Islet of Langerhans (tissue), 1 donor: ENCODE measurements around the gene IL17RB.

ENCODE experiments used
- FAIRE-seq: peaks from one replicate; lab custom pipeline; 2011; peaks lifted over from hg19 to GRCh38; lab: Jason Lieb, UNC

Gene IL17RB

GRCh38 chr3:53829605-53830004 lies 16.8 kb upstream of the IL17RB start:
- no peak for FAIRE-seq

- FAIRE-seq: no peak
Observed at GRCh38 chr3:53830944-53831343, 15.4 kb upstream of the IL17RB start.

DNA sequence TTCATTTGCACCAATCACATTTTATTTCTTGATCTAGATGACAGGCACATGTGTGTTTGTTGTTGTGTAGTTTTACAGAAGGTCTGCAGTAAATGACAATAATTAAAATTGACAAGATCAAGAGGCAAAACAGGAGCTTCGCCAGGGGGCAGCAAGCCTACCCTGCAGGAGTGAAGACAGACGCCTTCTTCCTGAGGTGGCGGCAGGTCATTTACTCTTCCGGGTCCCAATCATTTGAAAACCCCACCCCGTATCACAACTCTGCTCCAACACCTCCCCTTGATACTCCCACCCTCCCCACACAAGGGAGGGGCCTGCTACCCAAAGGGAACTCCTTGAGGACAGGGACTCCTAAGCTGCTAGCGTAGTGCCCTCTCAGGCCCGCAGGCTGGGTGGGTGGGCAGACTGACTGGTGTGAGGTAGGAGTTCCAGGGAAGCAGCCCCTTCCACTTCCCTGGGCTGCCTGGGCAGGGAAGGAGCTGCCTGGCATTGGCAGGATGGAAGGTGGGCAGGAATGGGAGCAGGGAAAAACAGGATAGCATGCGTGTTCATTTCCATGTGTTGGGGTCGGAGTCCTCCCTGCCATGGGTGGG lies 13.2 kb upstream of the IL17RB start:
- FAIRE-seq: no peak

DNA sequence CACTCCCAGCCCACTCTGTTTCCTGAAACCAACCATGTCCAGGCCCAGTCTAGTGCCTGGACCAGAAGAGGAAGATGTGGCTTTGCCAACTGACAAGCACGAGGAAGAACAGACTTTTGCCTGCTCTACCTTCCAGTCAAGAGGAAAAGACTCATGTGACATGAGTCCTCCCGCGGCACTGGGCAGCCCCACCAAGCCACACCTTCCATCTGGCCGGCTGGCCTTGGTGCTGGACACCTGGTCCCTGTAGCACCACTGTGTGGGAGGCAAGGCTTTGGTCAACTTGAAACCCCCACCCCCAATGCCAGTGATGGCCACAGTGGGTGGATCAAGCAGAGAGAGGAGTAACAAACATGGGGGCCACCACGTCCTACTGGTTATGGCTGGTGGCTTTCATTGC lies 12.7 kb upstream of the IL17RB start:
- FAIRE-seq: no peak

GRCh38 chr3:53834429-53835095 lies 11.8 kb upstream of the IL17RB start:
- FAIRE-seq: no peak

GRCh38 chr3:53835257-53835656 lies 11.1 kb upstream of the IL17RB start:
- no peak for FAIRE-seq

GRCh38 chr3:53836084-53836872 lies 10.1 kb upstream of the IL17RB start:
- no peak for FAIRE-seq

- FAIRE-seq: no peak
Observed at GRCh38 chr3:53837331-53837730, 9.0 kb upstream of the IL17RB start.

DNA sequence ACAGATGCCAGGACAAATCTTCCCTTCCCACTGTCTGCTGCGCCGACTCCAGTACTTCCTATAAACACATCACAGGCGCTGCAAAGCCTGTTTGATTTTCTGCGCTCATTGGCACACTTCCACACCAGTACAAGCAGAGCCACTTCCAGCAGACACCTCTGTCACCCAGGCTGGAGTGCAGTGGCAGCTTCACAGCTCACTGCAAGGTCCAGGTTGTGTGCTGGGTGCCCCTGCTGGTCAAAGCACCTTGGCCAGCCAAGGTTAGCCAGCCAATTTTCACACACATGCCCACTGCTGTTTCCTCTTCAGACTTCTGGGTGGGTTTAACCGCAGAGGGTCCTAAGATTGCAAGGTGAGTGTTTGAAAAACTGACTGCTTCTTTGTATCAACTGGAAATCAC lies 5.1 kb upstream of the IL17RB start:
- no peak for FAIRE-seq

GRCh38 chr3:53842436-53843194 lies 3.8 kb upstream of the IL17RB start:
- FAIRE-seq: peak; percentile 97

DNA sequence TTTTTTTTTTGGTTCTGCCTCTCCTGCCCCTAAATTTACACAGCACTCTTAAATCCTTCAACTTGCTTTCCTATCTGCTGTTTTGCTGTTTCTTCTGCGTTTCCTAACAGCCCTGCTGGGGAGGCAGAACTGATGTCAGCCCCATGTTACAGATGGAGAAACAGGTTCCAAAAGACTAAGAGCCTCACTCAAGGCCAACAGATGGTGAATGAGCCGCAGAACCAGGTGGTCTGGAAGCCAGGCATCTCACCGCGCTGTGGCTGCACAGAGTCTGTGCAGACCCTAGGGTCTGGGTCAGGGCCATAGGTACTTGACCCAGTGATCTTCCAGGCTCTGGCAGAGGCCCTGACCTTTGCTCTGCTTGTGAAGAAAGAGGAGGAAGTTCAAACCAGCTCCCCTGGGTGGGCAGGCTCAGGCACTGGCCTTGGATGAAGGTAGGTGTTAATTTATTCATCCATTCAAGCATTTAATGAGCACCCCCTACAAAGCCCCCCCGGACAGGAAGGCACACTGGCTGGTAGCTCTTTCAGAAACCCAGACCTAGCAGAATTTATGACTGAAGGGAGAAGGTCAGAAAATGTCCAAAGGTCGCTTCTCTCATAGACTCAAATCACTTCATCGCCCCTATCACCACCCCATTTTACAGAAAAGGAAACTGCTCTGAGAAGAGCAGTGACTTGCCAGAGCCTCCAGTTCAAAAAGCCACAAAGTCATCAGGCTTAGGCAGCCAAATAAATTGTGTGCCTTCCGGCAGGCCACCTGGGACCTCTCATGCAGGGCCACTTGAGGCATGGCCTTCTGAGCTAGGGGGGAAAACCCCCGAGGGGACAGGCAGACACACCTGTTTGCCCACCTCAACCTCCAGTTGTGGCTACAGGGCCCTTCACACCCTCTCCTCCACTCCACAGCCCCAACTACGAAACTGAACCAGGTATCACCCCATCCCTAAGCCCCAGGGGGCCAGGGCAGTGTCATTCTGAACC lies 2.9 kb upstream of the IL17RB start:
- FAIRE-seq: no peak

DNA sequence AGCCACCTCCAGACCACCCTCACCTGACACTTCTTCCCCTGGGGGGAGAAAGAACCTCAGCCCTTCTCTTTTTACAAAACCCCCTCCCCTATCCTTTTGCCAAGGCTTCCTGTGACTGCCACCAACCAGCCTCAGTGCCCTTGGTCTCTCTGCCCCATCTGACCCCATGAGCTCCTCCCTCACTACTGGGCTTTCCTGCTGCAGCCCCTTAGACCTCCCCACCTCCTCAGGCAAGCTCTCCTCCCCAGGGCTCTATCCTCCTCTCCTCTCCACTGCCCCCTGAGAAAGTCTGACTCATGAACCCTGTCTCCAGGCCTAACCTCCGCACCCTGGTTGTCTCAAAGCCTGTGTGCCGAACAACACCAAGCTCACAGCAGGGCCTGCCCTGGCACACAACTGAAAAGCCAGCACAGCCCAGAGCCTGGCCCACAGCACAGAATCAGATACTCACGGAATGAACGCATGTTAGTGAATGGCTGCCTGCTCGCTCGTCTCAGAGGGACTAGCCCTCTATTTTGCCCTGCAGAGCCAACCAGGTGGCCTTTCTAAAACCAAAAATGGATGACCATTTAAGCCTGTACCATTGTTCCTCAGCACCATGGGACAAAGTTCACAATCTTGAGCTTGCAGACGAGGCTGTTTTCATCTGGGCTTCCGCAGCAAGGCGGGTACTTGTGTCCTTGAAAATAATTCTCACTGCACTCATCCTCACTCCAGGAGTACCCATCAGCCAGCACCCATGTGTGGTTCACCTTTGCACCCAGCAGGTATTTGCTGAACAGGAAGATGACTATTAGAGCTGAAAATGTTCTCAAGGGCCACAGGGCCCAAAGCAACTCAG lies 1.9 kb upstream of the IL17RB start:
- FAIRE-seq: no peak

- no peak for FAIRE-seq
Observed at GRCh38 chr3:53845103-53845880, 1.1 kb upstream of the IL17RB start.

DNA sequence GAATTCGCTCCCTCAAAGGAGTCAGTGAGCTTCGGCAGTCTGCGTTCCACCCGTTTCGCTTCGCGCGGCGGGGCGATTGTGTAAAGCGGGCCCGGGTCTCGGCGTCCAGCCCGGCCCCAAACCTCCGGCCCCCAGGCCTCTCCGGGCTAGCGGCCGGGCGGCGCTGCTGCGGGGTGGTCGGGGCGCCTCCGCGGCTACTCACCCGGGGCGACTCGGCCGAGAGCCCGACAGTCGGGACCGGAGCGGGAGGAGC lies 561 bp upstream of the IL17RB start:
- FAIRE-seq: no peak

GRCh38 chr3:53846851-53847155 lies 435 bp downstream of the IL17RB start:
- no peak for FAIRE-seq

DNA sequence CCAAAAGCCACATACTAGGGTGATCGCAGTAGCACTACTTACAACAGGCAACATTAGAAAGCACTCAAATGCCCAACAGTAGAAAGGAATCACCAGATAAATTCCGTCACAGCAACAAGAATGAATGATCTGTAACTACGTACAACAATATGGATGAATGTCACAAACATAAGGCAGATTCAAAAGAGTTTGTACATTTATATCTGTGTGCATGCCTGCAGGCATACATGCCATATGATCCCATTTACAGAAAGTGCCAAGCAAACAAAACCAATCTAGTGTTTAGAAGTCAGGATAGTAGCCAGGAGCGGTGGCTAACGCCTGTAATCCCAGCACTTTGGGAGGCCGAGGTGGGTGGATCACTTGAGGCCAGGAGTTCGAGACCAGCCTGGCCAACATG lies 3.5 kb downstream of the IL17RB start:
- no peak for FAIRE-seq

DNA sequence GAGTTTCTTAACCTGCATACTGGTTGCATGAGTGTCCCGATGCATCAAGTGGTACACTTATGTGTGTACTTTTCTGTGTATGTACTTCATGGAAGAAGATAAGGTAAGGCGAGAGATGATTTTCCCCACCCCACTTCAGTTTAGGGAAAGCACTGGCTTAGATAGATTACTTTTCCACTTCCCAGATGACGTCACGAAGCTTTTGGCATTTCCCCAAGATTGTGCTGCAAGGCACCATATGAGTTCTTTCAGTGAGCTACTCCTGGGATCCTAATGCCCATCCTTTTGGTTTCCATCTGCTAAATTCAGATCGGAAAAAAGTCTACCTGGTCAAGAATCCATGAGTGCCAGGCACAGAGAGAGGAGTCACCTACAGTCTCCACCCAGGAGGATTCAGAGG lies 4.5 kb downstream of the IL17RB start:
- FAIRE-seq: no peak

GRCh38 chr3:53856964-53857363 lies 10.6 kb downstream of the IL17RB start:
- FAIRE-seq: no peak

- no peak for FAIRE-seq
Observed at GRCh38 chr3:53858096-53858741, 11.9 kb downstream of the IL17RB start.

GRCh38 chr3:53859178-53859577 lies 12.8 kb downstream of the IL17RB start:
- no peak for FAIRE-seq
